HEK293T (cell line): ENCODE data around the gene CLDN9.

Experiments used
- ARNT ChIP-seq: fragments of 450-650 bp; IDR thresholded peaks from 2 replicates; pipeline ENCODE4 v1.6.1; 2017; ENCODE audit warnings: mild to moderate bottlenecking
- BHLHE40 ChIP-seq: fragments of 450-650 bp; IDR thresholded peaks from 2 replicates; pipeline ENCODE4 v1.6.1; 2016; ENCODE audit warnings: mild to moderate bottlenecking, moderate library complexity, borderline replicate concordance
- CTBP1 ChIP-seq: fragments of 450-650 bp; IDR thresholded peaks from 2 replicates; pipeline ENCODE4 v1.6.1; 2016; ENCODE audit warnings: borderline replicate concordance
- ELF4 ChIP-seq: fragments of 450-650 bp; IDR thresholded peaks from 2 replicates; pipeline ENCODE4 v1.6.1; 2017; ENCODE audit warnings: antibody characterized with exemption
- FOXA1 ChIP-seq: fragments of 450-650 bp; IDR thresholded peaks from 2 replicates; pipeline ENCODE4 v1.6.1; 2016; ENCODE audit warnings: mild to moderate bottlenecking
- FOXM1 ChIP-seq: fragments of 450-650 bp; IDR thresholded peaks from 2 replicates; pipeline ENCODE4 v1.6.1; 2017; ENCODE audit warnings: mild to moderate bottlenecking, borderline replicate concordance
- HDGF ChIP-seq: fragments of 450-650 bp; IDR thresholded peaks from 2 replicates; pipeline ENCODE4 v1.6.1; 2017; ENCODE audit warnings: antibody characterized with exemption, borderline replicate concordance
- L3MBTL2 ChIP-seq: fragments of 450-650 bp; conservative IDR thresholded peaks from 2 replicates; pipeline ENCODE4 v1.6.1; 2016; ENCODE audit warnings: mild to moderate bottlenecking
- LEF1 ChIP-seq: fragments of 450-650 bp; IDR thresholded peaks from 2 replicates; pipeline ENCODE4 v1.6.1; 2017; ENCODE audit warnings: mild to moderate bottlenecking, borderline replicate concordance
- PKNOX1 ChIP-seq: fragments of 450-650 bp; IDR thresholded peaks from 2 replicates; pipeline ENCODE4 v1.6.1; 2016
- SP1 ChIP-seq: fragments of 450-650 bp; IDR thresholded peaks from 2 replicates; pipeline ENCODE4 v1.6.1; 2017
- TARDBP ChIP-seq: fragments of 450-650 bp; IDR thresholded peaks from 2 replicates; pipeline ENCODE4 v1.6.1; 2016
- ZNF384 ChIP-seq: fragments of 450-650 bp; IDR thresholded peaks from 2 replicates; pipeline ENCODE4 v1.6.1; 2016

- TF ChIP-seq SP1 (no peak), BHLHE40 (no peak), ARNT (no peak), FOXM1 (no peak), HDGF (no peak), TARDBP (no peak), ELF4 (no peak), L3MBTL2 (no peak), ZNF384 (no peak), FOXA1 (no peak), PKNOX1 (no peak), CTBP1 (no peak), LEF1 (no peak)
Measured at GRCh38 chr16:3017344-3017743, 4.6 kb downstream of the CLDN9 start.
